ENCODE results near the gene MALL.
"Not testable (repeated sequence)": the region's sequence is repeated elsewhere in the genome, so short reads cannot be mapped to it uniquely, and the experiment has no call there.

- TF ChIP-seq CTCF (CRISPR knock-in tag; IDR thresholded peaks at IDR 0.05); ASH2L (IDR thresholded peaks at IDR 0.05; ENCODE audit: insufficient read length, low read depth, low read length); REPIN1 (CRISPR knock-in tag; IDR thresholded peaks at IDR 0.05; ENCODE audit: borderline replicate concordance, low read depth); ZNF317 (CRISPR knock-in tag; IDR thresholded peaks at IDR 0.05): not testable (repeated sequence)
Measured at GRCh38 chr2:110069869-110070268, 45.8 kb downstream of the MALL start.
